ENCODE results near the gene R3HDML.
"Not testable (repeated sequence)": the region's sequence is repeated elsewhere in the genome, so short reads cannot be mapped to it uniquely, and the experiment has no call there.

Gene R3HDML

DNA sequence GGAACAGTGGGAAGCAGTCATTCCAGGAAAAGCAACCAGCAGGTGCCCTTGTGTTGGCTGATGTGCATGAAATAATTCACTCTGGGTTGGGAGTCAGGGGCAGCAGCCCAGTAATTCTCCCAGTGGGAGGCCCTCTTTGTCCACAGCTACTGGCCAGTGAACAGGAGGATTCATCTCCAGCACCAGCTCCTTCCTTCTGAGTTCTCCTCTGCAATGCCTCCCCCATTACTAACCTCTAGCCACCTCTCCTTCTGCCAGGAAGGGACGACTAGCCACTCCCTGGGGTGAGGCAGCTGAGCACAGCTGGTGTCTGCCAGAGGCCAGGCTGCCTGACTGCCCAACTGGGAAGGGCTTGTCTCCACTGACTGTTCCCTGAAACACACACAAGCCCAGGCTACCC is 12.5 kb upstream of the R3HDML start:
- H3K27ac ChIP-seq: no peak overlapping the region
- DNase-seq: peak; percentile 22
- TF ChIP-seq, protein P1, sequence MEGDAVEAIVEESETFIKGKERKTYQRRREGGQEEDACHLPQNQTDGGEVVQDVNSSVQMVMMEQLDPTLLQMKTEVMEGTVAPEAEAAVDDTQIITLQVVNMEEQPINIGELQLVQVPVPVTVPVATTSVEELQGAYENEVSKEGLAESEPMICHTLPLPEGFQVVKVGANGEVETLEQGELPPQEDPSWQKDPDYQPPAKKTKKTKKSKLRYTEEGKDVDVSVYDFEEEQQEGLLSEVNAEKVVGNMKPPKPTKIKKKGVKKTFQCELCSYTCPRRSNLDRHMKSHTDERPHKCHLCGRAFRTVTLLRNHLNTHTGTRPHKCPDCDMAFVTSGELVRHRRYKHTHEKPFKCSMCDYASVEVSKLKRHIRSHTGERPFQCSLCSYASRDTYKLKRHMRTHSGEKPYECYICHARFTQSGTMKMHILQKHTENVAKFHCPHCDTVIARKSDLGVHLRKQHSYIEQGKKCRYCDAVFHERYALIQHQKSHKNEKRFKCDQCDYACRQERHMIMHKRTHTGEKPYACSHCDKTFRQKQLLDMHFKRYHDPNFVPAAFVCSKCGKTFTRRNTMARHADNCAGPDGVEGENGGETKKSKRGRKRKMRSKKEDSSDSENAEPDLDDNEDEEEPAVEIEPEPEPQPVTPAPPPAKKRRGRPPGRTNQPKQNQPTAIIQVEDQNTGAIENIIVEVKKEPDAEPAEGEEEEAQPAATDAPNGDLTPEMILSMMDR (IDR thresholded peaks at IDR 0.05; ENCODE audit: low read depth, low read length): no peak

DNA sequence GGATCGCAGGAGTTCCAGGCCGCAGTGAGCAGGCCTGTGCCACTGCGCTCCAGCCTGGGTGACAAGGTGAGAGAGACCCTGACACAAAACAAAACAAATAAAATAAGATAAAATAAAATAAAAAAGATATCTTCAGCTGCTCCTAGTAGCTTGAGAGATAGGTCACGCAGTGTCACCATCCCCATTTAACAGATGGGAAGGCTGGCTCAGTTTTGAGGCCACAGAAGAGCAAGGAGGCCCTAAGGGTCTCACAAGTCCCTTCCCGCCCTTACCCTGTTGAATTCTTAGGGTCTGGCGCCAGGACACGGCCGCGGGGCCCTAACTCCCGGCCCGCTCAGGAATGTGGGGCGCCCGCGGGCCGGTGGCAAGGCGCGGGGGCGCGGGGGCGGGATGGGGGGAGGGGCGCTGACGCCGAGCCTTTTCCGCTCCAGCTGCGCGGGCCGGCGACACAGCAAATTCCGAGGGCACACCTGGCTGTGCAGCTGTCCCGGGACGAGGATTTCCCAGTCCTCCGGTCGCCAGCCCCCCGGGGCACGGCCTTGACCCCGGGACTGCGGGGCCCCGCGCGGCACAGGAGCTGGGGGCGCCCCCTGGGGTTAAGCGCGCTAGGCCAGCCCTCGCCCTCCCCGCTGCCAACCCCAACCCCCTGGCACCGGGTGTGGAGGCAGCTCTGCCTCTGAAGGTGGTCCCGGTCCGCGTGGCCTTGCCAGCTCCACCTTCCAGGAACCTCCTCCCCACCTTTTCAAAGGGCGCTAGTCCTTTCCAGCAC is 10.3 kb upstream of the R3HDML start:
- Histone ChIP-seq H3K9me3 (ENCODE audit: severe bottlenecking) (no peaks in the 10 kb centered on the region), H3K36me3 (no peaks in the 10 kb centered on the region), H3K4me3 (ENCODE audit: low read depth, low read length) (no peak overlapping the region), H3K27me3 (ENCODE audit: insufficient read depth, low read depth, severe bottlenecking) (no peaks in the 10 kb centered on the region), H3K27ac (no peak overlapping the region)
- DNase-seq: no peak
- TF ChIP-seq, protein P1 (IDR thresholded peaks at IDR 0.05; ENCODE audit: low read depth, low read length): no peak

More for the DNA sequence above, 12.5 kb upstream of the R3HDML start:
- Histone ChIP-seq H3K4me3 (ENCODE audit: low read depth, low read length) (no peak overlapping the region), H3K36me3 (no peaks in the 10 kb centered on the region), H3K9me3 (ENCODE audit: severe bottlenecking) (no peaks in the 10 kb centered on the region), H3K27me3 (ENCODE audit: insufficient read depth, low read depth, severe bottlenecking) (no peaks in the 10 kb centered on the region)

DNA sequence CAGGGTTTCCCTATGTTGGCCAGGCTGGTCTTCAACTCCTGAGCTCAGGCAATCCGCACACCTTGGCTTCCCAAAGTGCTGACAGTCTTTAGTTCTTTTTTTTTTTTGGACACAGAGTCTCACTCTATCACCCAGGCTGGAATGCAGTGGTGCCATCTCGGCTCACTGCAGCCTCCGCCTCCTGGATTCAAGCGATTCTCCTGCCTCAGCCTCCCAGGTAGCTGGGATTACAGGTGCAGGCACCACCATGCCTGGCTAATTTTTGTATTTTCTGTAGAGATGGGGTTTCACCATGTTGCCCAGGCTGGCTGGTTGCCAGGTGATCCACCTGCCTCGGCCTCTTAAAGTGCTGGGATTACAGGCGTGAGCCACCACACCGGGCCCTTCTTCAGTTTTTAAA is 9.1 kb upstream of the R3HDML start:
- not testable (repeated sequence) for H3K4me3 ChIP-seq (ENCODE audit: low read depth, low read length); H3K27me3 ChIP-seq (ENCODE audit: insufficient read depth, low read depth, severe bottlenecking); H3K36me3 ChIP-seq; DNase-seq; H3K27ac ChIP-seq; H3K9me3 ChIP-seq (ENCODE audit: severe bottlenecking)

DNA sequence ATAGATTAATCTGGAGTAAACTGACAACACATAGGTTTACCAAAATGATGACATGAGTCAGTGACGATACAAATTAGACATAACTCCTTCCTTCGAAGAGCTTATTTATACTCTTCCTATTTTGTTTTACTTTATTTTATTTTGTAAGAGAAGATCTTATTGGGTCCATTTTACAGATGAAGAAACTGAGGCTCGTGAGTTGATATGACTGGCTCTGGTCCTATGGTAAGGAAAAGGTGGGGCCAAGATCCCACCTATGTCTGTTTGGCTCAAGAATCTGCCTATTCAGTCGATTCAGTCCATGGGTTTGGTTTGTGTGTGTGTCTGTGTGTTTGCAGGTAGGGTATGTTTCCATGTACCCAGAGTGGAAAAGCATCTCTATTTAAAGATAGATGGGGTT is 8.4 kb upstream of the R3HDML start:
- Histone ChIP-seq H3K9me3 (ENCODE audit: severe bottlenecking) (no peaks in the 10 kb centered on the region), H3K27me3 (ENCODE audit: insufficient read depth, low read depth, severe bottlenecking) (no peaks in the 10 kb centered on the region), H3K27ac (no peak overlapping the region), H3K4me3 (ENCODE audit: low read depth, low read length) (no peak overlapping the region), H3K36me3 (no peaks in the 10 kb centered on the region)
- DNase-seq: no peak
- TF ChIP-seq, protein P1 (IDR thresholded peaks at IDR 0.05; ENCODE audit: low read depth, low read length): no peak

DNA sequence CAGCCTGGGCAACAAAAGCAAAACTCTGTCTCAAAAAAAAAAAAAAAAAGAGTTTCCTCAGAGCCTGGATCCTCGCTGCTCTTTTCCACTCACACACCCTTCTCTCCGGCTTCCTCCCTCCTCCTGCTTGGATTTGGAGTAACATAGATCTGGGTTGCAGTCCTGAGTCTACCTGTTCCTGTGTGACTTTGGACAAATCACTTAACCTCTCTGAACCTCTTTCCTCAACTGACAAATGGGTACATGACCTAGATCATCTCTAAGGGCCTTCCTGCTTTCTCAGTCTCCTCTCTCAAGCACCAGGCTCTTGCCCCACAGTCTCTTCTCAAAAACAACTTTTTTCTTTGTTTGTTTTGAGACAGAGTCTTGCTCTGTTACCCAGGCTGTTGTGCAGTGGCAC is 5.6 kb upstream of the R3HDML start:
- Histone ChIP-seq H3K4me3 (ENCODE audit: low read depth, low read length) (no peak overlapping the region), H3K27ac (no peak overlapping the region), H3K27me3 (ENCODE audit: insufficient read depth, low read depth, severe bottlenecking) (no peaks in the 10 kb centered on the region), H3K36me3 (no peaks in the 10 kb centered on the region), H3K9me3 (ENCODE audit: severe bottlenecking) (no peaks in the 10 kb centered on the region)
- TF ChIP-seq, protein P1 (IDR thresholded peaks at IDR 0.05; ENCODE audit: low read depth, low read length): no peak
- DNase-seq: no peak

DNA sequence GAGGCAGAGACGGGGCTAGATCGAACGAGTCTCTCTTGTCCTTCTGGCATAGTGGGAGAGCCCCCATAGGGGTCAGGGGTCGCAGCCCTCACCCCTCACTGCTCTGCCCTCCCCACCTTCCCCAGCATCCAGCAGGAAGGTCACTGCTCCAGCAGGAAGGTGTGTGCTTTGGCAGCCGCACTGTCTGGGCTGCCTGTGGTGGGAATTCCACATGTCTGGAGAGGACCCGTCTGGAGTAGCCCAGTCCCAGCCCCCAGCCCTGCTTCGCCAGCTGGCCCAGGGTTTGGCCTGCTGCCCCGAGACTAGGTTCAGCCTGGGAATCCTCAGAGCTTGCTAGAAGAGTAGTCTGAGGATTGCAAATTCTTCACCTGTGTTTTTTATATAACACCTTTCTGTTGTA is 2.5 kb upstream of the R3HDML start:
- Histone ChIP-seq H3K9me3 (ENCODE audit: severe bottlenecking) (no peaks in the 10 kb centered on the region), H3K36me3 (no peaks in the 10 kb centered on the region), H3K27me3 (ENCODE audit: insufficient read depth, low read depth, severe bottlenecking) (no peaks in the 10 kb centered on the region), H3K27ac (peak overlapping the region; percentile 41; the same call in 1 of the 2 replicates), H3K4me3 (ENCODE audit: low read depth, low read length) (no peak overlapping the region)
- TF ChIP-seq, protein P1 (IDR thresholded peaks at IDR 0.05; ENCODE audit: low read depth, low read length): no peak
- DNase-seq: peak; percentile 61
